Measurements from ENCODE around the gene ZFYVE16. TPM values are rescaled to one million over a fixed set of nuclear protein-coding genes. Genes with fewer than 3 reads are reported as not detected.
"Not testable (repeated sequence)": the region's sequence is repeated elsewhere in the genome, so short reads cannot be mapped to it uniquely, and the experiment has no call there.

Gene ZFYVE16
- total RNA-seq, 1 experiment from 2014 or later: 21.9 TPM

- no peak overlapping the region for H3K4ac ChIP-seq (ENCODE audit: low read depth, low read length)
- H3K9me3 Mint-ChIP-seq: peaks cover 10 to 13% of the 10 kb centered on the region in 2 experiments; a peak in 3 of 5 replicates
- no peak overlapping the region for H2BK120ac ChIP-seq (ENCODE audit: low read depth, low read length, poor library complexity, severe bottlenecking)
- no peak overlapping the region for H2BK5ac ChIP-seq (ENCODE audit: insufficient read length, low read length)
- H3K23me2 ChIP-seq (ENCODE audit: insufficient read length, low read depth, low read length, poor library complexity, severe bottlenecking): no peaks in the 10 kb centered on the region
- no peak; the same call in 2 of the 3 replicates for TF ChIP-seq CTCF (conservative IDR thresholded peaks at IDR 0.05)
- no peak overlapping the region for H3T11ph ChIP-seq (ENCODE audit: low read length)
- no peaks in the 10 kb centered on the region for H4K20me1 ChIP-seq (ENCODE audit: control insufficient read depth, insufficient read depth, insufficient read length)
- no peak overlapping the region for H3K4me3 Mint-ChIP-seq
- H2BK12ac ChIP-seq (ENCODE audit: insufficient read length, low read depth, low read length): no peak overlapping the region
- H4K5ac ChIP-seq (ENCODE audit: insufficient read length, low read depth, low read length): no peak overlapping the region
- no peaks in the 10 kb centered on the region for H3K27me3 ChIP-seq (ENCODE audit: insufficient read depth, low read length)
- no peak overlapping the region for H3K14ac ChIP-seq (ENCODE audit: insufficient read depth, low read length)
- H3K27ac ChIP-seq (ENCODE audit: insufficient read length, low read depth, low read length): no peak overlapping the region
- no peak overlapping the region for H4K91ac ChIP-seq (ENCODE audit: insufficient read length, low read depth, low read length)
- DNase-seq: no peak
- H2BK15ac ChIP-seq (ENCODE audit: low read depth, low read length): no peak overlapping the region
- no peaks in the 10 kb centered on the region for H3K9me3 ChIP-seq (ENCODE audit: control insufficient read depth, low read depth, low read length)
- H4K8ac ChIP-seq (replicated peaks; ENCODE audit: insufficient read length, low read depth, low read length): no peak overlapping the region
- H3K9ac ChIP-seq (ENCODE audit: extremely low read depth, insufficient read length, low read length): no peak overlapping the region
- H3K56ac ChIP-seq (ENCODE audit: insufficient read length, low read depth, low read length): no peak overlapping the region
- peaks cover 2% of the 10 kb centered on the region for H3K27me3 Mint-ChIP-seq (ENCODE audit: low read depth)
- no peak overlapping the region for H3K18ac ChIP-seq (ENCODE audit: insufficient read length, low read depth, low read length)
- H3K4me2 ChIP-seq (ENCODE audit: insufficient read depth, insufficient read length, low read length): no peak overlapping the region
- H2AFZ ChIP-seq (ENCODE audit: low read length): no peak overlapping the region
- no peaks in the 10 kb centered on the region for H3K4me1 ChIP-seq (ENCODE audit: insufficient read depth, low read length)
- WGBS (ENCODE audit: extremely low coverage, insufficient read length, low lambda C conversion rate): no CpG with 5 or more reads among the region's 1 CpG
- no peak overlapping the region for H3K27ac Mint-ChIP-seq
- no peaks in the 10 kb centered on the region for H3K4me1 Mint-ChIP-seq
- peaks cover 0 to 12% (median 0%) of the 10 kb centered on the region in 3 experiments; a peak in 3 of 7 replicates for H3K36me3 Mint-ChIP-seq (ENCODE audit: insufficient read depth in 1 of 3, low read depth in 3 of 3)
- H3K79me2 ChIP-seq (ENCODE audit: insufficient read depth, low read length): no peaks in the 10 kb centered on the region
- H3K79me1 ChIP-seq (ENCODE audit: insufficient read depth, low read depth, low read length, poor library complexity, severe bottlenecking): no peaks in the 10 kb centered on the region
- H2BK20ac ChIP-seq (ENCODE audit: low read depth, low read length, poor library complexity, severe bottlenecking): no peak overlapping the region
- no peak overlapping the region for H3K23ac ChIP-seq (ENCODE audit: insufficient read length, low read depth, low read length)
- H2AK5ac ChIP-seq (ENCODE audit: insufficient read length, low read length): no peak overlapping the region
Measured at GRCh38 chr5:80399526-80400239, 8.2 kb upstream of the ZFYVE16 start.

- not testable (repeated sequence) for H3K4me1 Mint-ChIP-seq; H3K9me3 ChIP-seq (ENCODE audit: control insufficient read depth, low read depth, low read length); H2BK5ac ChIP-seq (ENCODE audit: insufficient read length, low read length); H2BK20ac ChIP-seq (ENCODE audit: low read depth, low read length, poor library complexity, severe bottlenecking); H4K20me1 ChIP-seq (ENCODE audit: control insufficient read depth, insufficient read depth, insufficient read length); H3K18ac ChIP-seq (ENCODE audit: insufficient read length, low read depth, low read length); H4K91ac ChIP-seq (ENCODE audit: insufficient read length, low read depth, low read length); H4K8ac ChIP-seq (replicated peaks; ENCODE audit: insufficient read length, low read depth, low read length); H3K23ac ChIP-seq (ENCODE audit: insufficient read length, low read depth, low read length); H3K4me3 Mint-ChIP-seq; H3K4me2 ChIP-seq (ENCODE audit: insufficient read depth, insufficient read length, low read length); H2BK12ac ChIP-seq (ENCODE audit: insufficient read length, low read depth, low read length); H3K27ac Mint-ChIP-seq; H3K14ac ChIP-seq (ENCODE audit: insufficient read depth, low read length); H3T11ph ChIP-seq (ENCODE audit: low read length); H3K27ac ChIP-seq (ENCODE audit: insufficient read length, low read depth, low read length); H3K79me2 ChIP-seq (ENCODE audit: insufficient read depth, low read length); H3K27me3 Mint-ChIP-seq (ENCODE audit: low read depth); H3K4ac ChIP-seq (ENCODE audit: low read depth, low read length); H2AFZ ChIP-seq (ENCODE audit: low read length); H3K23me2 ChIP-seq (ENCODE audit: insufficient read length, low read depth, low read length, poor library complexity, severe bottlenecking); H4K5ac ChIP-seq (ENCODE audit: insufficient read length, low read depth, low read length); H3K4me1 ChIP-seq (ENCODE audit: insufficient read depth, low read length); H3K9ac ChIP-seq (ENCODE audit: extremely low read depth, insufficient read length, low read length); H3K56ac ChIP-seq (ENCODE audit: insufficient read length, low read depth, low read length); H2AK5ac ChIP-seq (ENCODE audit: insufficient read length, low read length); H3K79me1 ChIP-seq (ENCODE audit: insufficient read depth, low read depth, low read length, poor library complexity, severe bottlenecking); H2BK15ac ChIP-seq (ENCODE audit: low read depth, low read length); H2BK120ac ChIP-seq (ENCODE audit: low read depth, low read length, poor library complexity, severe bottlenecking); DNase-seq; H3K27me3 ChIP-seq (ENCODE audit: insufficient read depth, low read length)
- Mint-ChIP-seq H3K9me3 (peaks cover 10 to 13% of the 10 kb centered on the region in 2 experiments; a peak in 3 of 5 replicates), H3K36me3 (ENCODE audit: insufficient read depth in 1 of 3, low read depth in 3 of 3) (peaks cover 0 to 12% (median 0%) of the 10 kb centered on the region in 3 experiments; a peak in 3 of 7 replicates)
- WGBS (ENCODE audit: extremely low coverage, insufficient read length, low lambda C conversion rate): no CpG with 5 or more reads among the region's 1 CpG
Measured at GRCh38 chr5:80400368-80400767, 7.5 kb upstream of the ZFYVE16 start.

Data from H9 (cell line).